ENCODE data around the gene AGL.
"Not testable (repeated sequence)": the region's sequence is repeated elsewhere in the genome, so short reads cannot be mapped to it uniquely, and the experiment has no call there.

Gene AGL

GRCh38 chr1:99849744-99850458 is at the start of gene AGL:
Gene AGL, plus strand, starts transcription at chr1:99850361. Its CDS starts 682 bp downstream, at chr1:99851043.
- DNase-seq (ENCODE audit: low read depth in 2 of 2), result peak; percentile 72 to 81

- DNase-seq (ENCODE audit: low read depth in 2 of 2), result no peak
Measured at GRCh38 chr1:99801584-99801983, 48.6 kb upstream of the AGL start.

GRCh38 chr1:99806882-99807281 is 43.3 kb upstream of the AGL start:
- DNase-seq (ENCODE audit: low read depth in 2 of 2), result no peak

- DNase-seq (ENCODE audit: low read depth in 2 of 2), result peak in 1 of 2 donors; percentile 20
Measured at GRCh38 chr1:99808391-99809115, 41.6 kb upstream of the AGL start.

- no peak for DNase-seq (ENCODE audit: low read depth in 2 of 2)
Measured at GRCh38 chr1:99811075-99811474, 39.1 kb upstream of the AGL start.

GRCh38 chr1:99811747-99812146 is 38.4 kb upstream of the AGL start:
- no peak for DNase-seq (ENCODE audit: low read depth in 2 of 2)

- no peak for DNase-seq (ENCODE audit: low read depth in 2 of 2)
Measured at GRCh38 chr1:99814373-99814900, 35.7 kb upstream of the AGL start.

GRCh38 chr1:99816656-99817055 is 33.5 kb upstream of the AGL start:
- no peak for DNase-seq (ENCODE audit: low read depth in 2 of 2)

GRCh38 chr1:99818063-99818699 is 32.0 kb upstream of the AGL start:
- DNase-seq (ENCODE audit: low read depth in 2 of 2), result no peak

GRCh38 chr1:99820546-99820945 is 29.6 kb upstream of the AGL start:
- DNase-seq (ENCODE audit: low read depth in 2 of 2), result no peak

GRCh38 chr1:99825098-99825497 is 25.1 kb upstream of the AGL start:
- no peak for DNase-seq (ENCODE audit: low read depth in 2 of 2)

GRCh38 chr1:99825702-99826101 is 24.5 kb upstream of the AGL start:
- no peak for DNase-seq (ENCODE audit: low read depth in 2 of 2)

GRCh38 chr1:99827970-99828369 is 22.2 kb upstream of the AGL start:
- DNase-seq (ENCODE audit: low read depth in 2 of 2), result no peak

GRCh38 chr1:99829269-99829668 is 20.9 kb upstream of the AGL start:
- DNase-seq (ENCODE audit: low read depth in 2 of 2), result no peak

GRCh38 chr1:99833911-99834310 is 16.2 kb upstream of the AGL start:
- DNase-seq (ENCODE audit: low read depth in 2 of 2), result not testable (repeated sequence)

GRCh38 chr1:99836171-99837103 is 13.7 kb upstream of the AGL start:
- not testable (repeated sequence) for DNase-seq (ENCODE audit: low read depth in 2 of 2)

- not testable (repeated sequence) for DNase-seq (ENCODE audit: low read depth in 2 of 2)
Measured at GRCh38 chr1:99840353-99840752, 9.8 kb upstream of the AGL start.

- no peak for DNase-seq (ENCODE audit: low read depth in 2 of 2)
Measured at GRCh38 chr1:99843760-99844159, 6.4 kb upstream of the AGL start.

GRCh38 chr1:99845201-99845600 is 5.0 kb upstream of the AGL start:
- DNase-seq (ENCODE audit: low read depth in 2 of 2), result not testable (repeated sequence)

- no peak for DNase-seq (ENCODE audit: low read depth in 2 of 2)
Measured at GRCh38 chr1:99849413-99849743, 783 bp upstream of the AGL start.

GRCh38 chr1:99850459-99851291 is 514 bp downstream of the AGL start:
- no peak for DNase-seq (ENCODE audit: low read depth in 2 of 2)

All from activated CD4-positive, alpha-beta T cell treated with anti-CD3 and anti-CD28 coated beads for 24 hours (primary cell).